SKM-1 (cell line): Measurements from ENCODE around the gene CCNDBP1.
"Not testable (repeated sequence)": the region's sequence is repeated elsewhere in the genome, so short reads cannot be mapped to it uniquely, and the experiment has no call there.

Source experiments
- DNase-seq: peaks from one replicate; lab custom pipeline; 2025; ENCODE audit not compliant: unreplicated experiment; lab: John Stamatoyannopoulos, UW

Gene CCNDBP1

DNA sequence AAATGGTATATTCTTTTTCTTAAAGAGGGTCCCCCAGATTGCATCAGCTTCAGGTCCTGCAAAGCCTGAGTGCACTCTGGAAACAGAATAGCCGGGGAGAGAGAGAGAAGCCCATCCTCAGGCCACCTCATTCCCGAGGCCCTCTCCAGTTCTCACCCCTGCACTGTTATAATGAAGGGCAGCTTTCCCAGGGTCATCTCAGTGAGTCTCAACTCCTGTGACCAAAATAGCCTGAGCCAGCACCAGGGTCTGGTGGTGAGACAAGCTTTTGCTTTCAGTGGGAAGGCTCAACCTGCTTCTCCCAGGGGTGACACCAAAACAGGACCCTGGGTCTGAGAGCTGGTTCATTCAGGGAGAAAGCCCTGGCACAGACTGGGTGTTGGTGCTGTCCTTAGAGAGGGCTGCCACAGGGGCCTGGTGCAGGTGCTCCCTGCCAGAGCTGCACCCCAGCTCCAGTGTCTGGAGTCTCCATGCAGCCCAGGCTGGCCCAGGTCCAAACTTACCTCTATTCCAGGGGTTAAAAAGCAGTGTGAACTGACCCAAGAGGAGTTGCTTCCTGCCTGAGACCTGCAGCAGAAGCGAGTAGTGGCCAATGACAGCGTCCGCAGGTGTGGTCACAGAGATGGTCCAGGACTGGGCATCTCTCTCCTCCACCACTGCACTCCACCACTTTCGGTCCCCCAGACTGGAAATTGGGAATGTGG is 29.5 kb downstream of the CCNDBP1 start:
- DNase-seq = no peak

- DNase-seq = no peak
Observed at GRCh38 chr15:43215961-43216360, 30.8 kb downstream of the CCNDBP1 start.

- no peak for DNase-seq
Observed at GRCh38 chr15:43218908-43219706, 33.9 kb downstream of the CCNDBP1 start.

GRCh38 chr15:43219929-43220928 is 35.0 kb downstream of the CCNDBP1 start:
- no peak for DNase-seq

DNA sequence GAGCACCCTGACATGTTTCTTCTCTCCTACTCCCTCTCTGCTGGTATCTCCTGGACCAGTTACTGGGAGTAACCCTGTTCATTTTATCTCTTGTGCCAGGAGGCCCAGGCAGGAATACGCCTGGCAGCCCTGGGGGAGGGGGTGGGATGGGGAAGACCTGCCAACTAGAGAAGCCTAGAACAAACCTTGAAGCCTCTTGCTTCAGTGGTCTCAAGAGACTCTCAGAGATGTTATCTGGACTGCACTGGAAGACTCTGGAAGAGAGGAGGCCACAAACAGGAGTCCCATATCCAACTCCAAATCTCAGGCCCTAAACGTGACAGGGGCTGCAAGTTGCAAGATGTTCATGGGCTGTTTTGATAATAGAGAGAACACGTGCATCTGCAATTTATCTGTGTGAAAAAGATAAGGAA is 35.8 kb downstream of the CCNDBP1 start, which contains the start of gene EPB42:
Gene EPB42 (minus strand): TSS at position 28 of the 413 bp plus-strand sequence. CDS start 193 bp downstream, outside the sequence.
- no peak for DNase-seq

DNA sequence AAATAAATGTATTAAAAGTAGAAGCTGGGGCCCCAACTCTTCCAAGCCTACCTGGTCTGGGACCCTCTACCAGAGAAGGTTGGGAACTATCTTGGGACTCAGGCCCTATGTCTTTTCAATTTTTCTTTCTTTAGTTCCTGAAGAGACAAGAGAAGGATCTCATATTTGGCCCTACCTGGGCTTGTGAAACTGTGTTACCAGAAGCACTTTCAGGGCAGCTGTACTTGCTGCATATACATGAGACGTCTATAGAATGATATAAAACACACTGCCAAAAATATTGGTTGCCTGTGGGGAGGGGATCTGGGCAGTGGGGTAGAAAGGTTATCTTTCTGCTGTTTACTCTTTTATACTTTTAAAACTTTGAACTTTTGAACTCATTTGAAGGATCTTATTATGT is 36.2 kb downstream of the CCNDBP1 start:
- no peak for DNase-seq

- peak; percentile 72 for DNase-seq
Observed at GRCh38 chr15:43225201-43225949, 40.2 kb downstream of the CCNDBP1 start.

GRCh38 chr15:43225950-43226255 is 40.7 kb downstream of the CCNDBP1 start:
- not testable (repeated sequence) for DNase-seq

- no peak for DNase-seq
Observed at GRCh38 chr15:43226436-43227305, 41.5 kb downstream of the CCNDBP1 start.

DNA sequence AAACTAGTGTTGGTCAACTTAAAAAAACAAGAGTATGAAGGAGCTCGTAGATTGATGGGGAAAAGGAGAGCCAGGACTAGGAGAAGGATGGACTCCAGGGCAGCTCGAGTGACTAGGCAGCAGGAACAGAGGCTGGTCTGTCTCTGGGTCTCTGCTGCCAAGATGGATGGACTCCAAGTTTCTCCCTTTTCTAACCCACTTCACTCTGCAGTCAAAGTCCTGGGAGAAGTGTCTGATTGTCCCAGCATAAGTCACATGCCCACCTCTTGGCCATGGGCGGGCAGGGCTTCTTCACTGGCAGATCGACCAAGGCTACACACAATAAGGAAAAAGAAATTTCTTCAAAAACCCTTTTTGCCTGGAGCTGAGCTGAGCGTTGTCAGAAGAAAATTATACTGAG is 44.8 kb downstream of the CCNDBP1 start:
- DNase-seq = no peak

- no peak for DNase-seq
Observed at GRCh38 chr15:43230640-43231115, 45.5 kb downstream of the CCNDBP1 start.

GRCh38 chr15:43232289-43232874 is 47.2 kb downstream of the CCNDBP1 start:
- no peak for DNase-seq

- no peak for DNase-seq
Observed at GRCh38 chr15:43235536-43235935, 50.3 kb downstream of the CCNDBP1 start.

DNA sequence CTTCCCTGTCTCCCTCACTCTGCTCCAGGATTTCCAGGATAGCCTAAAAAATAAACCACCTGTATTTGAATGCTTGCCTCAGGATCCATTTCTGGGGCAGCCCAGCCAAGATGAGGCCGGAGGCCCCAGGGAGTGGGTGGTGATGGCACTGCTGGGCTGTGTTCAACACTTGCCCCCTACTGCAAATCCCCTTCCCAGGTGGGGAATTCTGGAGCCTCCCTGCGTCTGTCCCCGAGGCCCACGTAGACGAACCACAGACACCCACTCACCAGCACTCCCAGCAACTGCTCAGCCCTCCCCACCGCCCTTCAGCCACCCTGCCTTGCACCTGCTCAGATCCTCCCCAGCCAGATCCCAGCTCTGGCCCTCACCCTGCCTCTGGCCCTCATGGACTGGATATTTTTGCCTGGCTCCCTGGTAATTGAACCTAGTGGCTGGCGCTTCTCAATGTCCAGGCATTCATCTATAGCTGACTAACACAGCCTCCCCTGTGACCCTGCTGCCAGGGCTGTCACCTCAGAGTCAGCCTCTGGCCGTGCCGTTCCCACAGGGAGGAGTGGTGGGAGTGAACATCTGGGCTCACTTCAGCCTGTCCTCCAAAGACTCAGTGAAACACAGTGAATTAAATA is 52.8 kb downstream of the CCNDBP1 start:
- no peak for DNase-seq

- no peak for DNase-seq
Observed at GRCh38 chr15:43238671-43239131, 53.5 kb downstream of the CCNDBP1 start.

DNA sequence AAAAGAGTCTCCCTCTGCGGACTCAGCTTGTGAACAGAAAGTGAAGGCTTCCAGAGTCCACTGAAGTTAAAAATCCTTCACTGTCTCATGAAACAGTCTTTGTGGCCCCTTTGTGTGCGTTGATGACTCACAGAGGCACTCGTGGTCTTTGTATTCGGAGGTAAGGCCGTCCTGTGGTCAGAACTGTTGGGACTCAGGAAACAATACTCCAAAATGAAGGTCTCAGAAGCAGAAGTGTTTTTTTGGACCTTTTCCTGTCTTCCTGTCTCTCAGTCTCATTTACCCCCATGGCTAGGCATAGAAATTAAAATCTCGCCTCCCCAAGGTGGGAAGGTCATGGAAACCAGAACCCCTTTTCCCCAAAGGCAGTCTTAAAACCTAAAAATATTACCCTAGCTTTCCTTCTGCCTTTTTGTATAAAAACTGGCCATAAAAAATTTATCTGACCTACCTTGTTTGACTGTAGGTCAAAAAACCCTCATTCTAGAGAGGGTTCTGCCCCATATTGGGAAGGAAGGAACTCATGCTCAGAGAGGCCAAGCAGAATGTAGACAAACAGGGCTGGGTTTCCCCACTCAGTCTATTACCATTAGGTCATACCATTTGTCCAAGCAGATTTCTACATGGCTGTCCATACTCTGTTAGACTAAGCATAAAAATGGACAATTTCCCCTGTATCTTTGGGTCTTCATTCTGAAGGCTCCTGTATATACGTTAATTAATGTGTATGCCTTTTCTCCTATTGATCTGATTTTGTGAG is 54.7 kb downstream of the CCNDBP1 start:
- peak; percentile 58 for DNase-seq

- DNase-seq = no peak
Observed at GRCh38 chr15:43241100-43241499, 55.9 kb downstream of the CCNDBP1 start.

GRCh38 chr15:43242616-43243015 is 57.4 kb downstream of the CCNDBP1 start:
- DNase-seq = no peak
